ENCODE measurements around the gene ZBTB7B.
A peak's percentile ranks its signal among the peaks of the same experiment; 100 is the strongest.

Gene ZBTB7B

DNA sequence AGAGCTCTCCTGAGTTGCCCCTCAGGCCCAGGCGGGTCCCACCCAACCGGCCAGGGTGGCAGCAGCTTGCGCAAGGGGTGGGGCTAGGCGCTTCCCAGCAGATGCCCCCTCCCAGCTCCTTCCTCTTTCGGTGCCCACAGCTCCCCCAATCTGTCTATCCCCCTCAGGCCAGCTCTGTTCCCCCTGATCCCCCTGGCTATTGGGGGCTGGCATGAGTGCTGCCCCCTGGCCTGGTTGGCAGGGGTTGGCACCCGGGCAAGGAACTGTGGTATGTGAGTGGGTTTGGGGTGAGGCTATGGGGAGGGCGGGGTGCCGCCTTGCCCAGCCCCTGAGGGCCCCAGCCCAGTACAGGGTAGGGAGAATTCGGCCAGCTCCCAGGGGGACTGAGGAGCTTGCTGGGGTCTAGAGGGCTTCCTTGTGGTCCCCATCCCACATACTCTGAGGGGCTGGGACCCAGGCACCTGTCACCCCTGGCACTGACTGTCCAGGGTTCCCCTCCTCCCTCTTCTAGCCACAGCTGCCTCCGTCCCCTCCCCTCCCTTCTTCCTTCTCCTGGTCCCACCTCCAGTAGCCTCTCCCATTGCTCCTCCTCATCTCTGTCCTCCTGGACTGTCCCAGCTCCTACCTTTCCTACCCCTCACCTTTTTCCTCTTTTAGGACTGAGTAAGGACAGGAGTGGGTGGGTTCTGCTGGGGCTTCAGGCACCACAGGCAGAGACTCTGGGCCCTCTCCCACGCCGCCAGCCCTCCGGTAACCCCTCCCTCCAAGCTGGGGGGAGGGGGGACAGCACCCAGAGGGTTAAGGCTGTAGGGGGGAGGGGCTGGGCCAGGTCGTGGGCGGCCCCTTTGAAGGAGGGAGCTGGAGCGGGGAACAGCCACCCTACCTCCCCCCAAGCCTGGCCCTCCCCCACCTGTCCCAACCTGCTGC is 5.7 kb downstream of the ZBTB7B start:
- peaks cover 4% of the 10 kb centered on the region for H3K36me3 ChIP-seq (ENCODE audit: control insufficient read depth, insufficient read depth, low read length, severe bottlenecking)
- H3K4me3 ChIP-seq (ENCODE audit: low read length): no peak overlapping the region
- H3K9ac ChIP-seq (ENCODE audit: low read length): peak overlapping the region; percentile 34
- no peak for DNase-seq (ENCODE audit: low read depth)
- peaks cover 58% of the 10 kb centered on the region for H3K4me1 ChIP-seq (ENCODE audit: control insufficient read depth, insufficient read depth, low read length)
- no peaks in the 10 kb centered on the region for H3K9me3 ChIP-seq (ENCODE audit: control insufficient read depth, low read length)
- no peaks in the 10 kb centered on the region for H3K27me3 ChIP-seq (replicated peaks; ENCODE audit: control insufficient read depth, insufficient read depth, low read length)

DNA sequence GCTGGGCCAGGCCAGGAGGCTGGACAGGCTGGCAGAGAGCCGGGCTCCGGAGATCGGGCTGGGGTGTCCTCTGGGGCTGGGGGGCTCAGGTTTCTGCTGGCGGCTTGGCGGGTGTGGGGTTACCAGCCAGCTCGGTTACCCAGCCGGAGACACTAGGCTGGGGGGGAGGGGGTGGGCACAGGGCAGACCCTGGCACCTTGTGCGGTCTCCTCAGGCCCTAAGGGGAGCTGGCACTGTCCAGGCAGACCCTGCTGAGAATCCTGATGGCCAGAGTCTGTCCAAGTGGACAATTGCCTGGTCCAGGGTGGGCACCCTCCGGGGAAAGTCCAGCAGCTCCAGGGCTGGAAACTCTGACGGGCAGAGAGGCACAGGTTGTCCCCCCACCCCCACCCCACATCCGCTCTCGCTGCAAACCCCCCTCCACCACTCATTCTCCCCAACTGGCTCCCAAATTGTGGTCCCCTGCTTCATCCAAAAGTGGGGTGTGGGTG is 6.7 kb downstream of the ZBTB7B start:
- Histone ChIP-seq H3K9ac (ENCODE audit: low read length) (no peak overlapping the region), H3K36me3 (ENCODE audit: control insufficient read depth, insufficient read depth, low read length, severe bottlenecking) (peaks cover 9% of the 10 kb centered on the region), H3K4me3 (ENCODE audit: low read length) (no peak overlapping the region), H3K4me1 (ENCODE audit: control insufficient read depth, insufficient read depth, low read length) (peaks cover 57% of the 10 kb centered on the region), H3K27me3 (replicated peaks; ENCODE audit: control insufficient read depth, insufficient read depth, low read length) (no peaks in the 10 kb centered on the region), H3K9me3 (ENCODE audit: control insufficient read depth, low read length) (no peaks in the 10 kb centered on the region)
- no peak for DNase-seq (ENCODE audit: low read depth)

DNA sequence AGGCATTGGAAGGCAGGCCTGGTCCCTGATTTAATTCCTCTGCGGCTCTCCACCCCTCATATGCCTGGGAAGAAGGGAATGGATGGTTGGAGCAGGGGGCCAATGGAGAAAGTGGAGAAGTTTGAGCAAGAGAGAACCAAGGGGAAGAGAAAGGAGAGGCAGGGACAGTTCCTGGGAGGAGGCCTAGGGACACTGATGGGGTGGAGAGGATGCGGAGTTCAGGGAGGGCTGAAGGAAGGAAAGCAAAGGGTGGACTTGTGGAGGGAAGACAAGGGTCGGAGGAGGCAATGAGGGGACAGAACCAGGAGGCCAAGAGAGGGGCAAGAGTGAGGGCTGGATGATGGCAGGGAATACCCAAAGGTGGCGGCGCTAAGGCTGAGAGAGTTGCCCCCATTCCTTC is 7.1 kb downstream of the ZBTB7B start:
- peaks cover 52% of the 10 kb centered on the region for H3K4me1 ChIP-seq (ENCODE audit: control insufficient read depth, insufficient read depth, low read length)
- no peak for DNase-seq (ENCODE audit: low read depth)
- no peak overlapping the region for H3K9ac ChIP-seq (ENCODE audit: low read length)
- H3K36me3 ChIP-seq (ENCODE audit: control insufficient read depth, insufficient read depth, low read length, severe bottlenecking): peaks cover 14% of the 10 kb centered on the region
- no peak overlapping the region for H3K4me3 ChIP-seq (ENCODE audit: low read length)
- no peaks in the 10 kb centered on the region for H3K27me3 ChIP-seq (replicated peaks; ENCODE audit: control insufficient read depth, insufficient read depth, low read length)
- no peaks in the 10 kb centered on the region for H3K9me3 ChIP-seq (ENCODE audit: control insufficient read depth, low read length)

DNA sequence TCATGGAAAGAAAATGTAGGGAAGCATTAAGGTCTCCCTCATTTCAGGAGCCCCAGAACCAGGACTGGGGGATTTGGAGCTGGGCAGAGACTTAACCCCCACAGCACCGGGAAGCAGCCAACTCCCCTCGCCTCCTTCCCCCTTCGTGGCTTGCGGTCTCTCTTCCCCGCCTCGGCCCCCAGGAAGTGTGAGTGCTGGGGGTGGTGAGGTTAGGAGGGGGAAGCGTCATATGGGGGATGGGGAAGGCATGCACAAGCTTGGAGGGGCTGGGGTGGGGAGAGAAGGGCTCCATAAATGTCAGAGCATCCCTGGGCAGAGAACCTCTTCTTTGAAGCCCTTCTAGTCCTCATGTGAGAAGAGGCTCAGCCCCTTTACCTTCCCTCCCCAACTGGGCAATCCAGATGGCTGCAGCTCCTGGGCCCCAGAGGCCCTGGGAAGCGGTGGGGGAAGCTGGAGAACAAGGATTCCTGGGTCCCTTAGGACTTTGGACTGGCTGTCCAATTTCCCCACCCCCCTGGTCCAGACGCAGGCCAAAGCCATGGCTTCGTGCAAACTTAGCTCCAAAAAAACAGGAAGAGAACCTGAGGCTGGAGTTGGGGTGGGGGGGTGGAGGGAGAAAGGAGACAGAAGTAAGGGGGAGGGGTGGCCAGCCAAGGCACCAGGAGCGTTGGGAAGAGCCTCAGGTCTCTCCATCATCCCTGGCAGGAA is 7.8 kb downstream of the ZBTB7B start:
- Histone ChIP-seq H3K4me3 (ENCODE audit: low read length) (no peak overlapping the region), H3K27me3 (replicated peaks; ENCODE audit: control insufficient read depth, insufficient read depth, low read length) (no peaks in the 10 kb centered on the region), H3K36me3 (ENCODE audit: control insufficient read depth, insufficient read depth, low read length, severe bottlenecking) (peaks cover 20% of the 10 kb centered on the region), H3K4me1 (ENCODE audit: control insufficient read depth, insufficient read depth, low read length) (peaks cover 47% of the 10 kb centered on the region), H3K9ac (ENCODE audit: low read length) (no peak overlapping the region), H3K9me3 (ENCODE audit: control insufficient read depth, low read length) (no peaks in the 10 kb centered on the region)
- DNase-seq (ENCODE audit: low read depth): no peak

DNA sequence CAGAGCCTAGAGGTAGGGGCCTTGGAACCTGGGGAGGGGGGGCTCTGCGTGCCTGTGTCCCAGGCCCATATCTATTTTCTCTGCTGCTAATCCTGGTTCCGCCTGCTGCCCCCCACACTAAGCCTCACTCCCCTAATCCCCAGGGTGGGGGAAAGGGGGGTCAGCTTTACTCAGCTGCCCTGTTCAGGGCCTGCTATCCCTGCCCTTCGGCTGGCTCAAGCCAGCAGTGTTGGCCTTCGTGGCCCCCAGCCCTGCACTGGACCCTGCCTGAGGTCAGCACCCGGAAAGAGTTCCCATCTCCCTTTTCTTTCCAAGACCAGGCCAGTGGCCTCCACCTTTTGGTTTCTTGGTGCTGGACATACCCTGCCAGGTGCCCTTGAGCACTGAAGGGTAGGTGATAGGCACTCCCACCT is 8.4 kb downstream of the ZBTB7B start:
- no peaks in the 10 kb centered on the region for H3K27me3 ChIP-seq (replicated peaks; ENCODE audit: control insufficient read depth, insufficient read depth, low read length)
- no peak overlapping the region for H3K4me3 ChIP-seq (ENCODE audit: low read length)
- peaks cover 40% of the 10 kb centered on the region for H3K4me1 ChIP-seq (ENCODE audit: control insufficient read depth, insufficient read depth, low read length)
- no peaks in the 10 kb centered on the region for H3K9me3 ChIP-seq (ENCODE audit: control insufficient read depth, low read length)
- H3K9ac ChIP-seq (ENCODE audit: low read length): no peak overlapping the region
- H3K36me3 ChIP-seq (ENCODE audit: control insufficient read depth, insufficient read depth, low read length, severe bottlenecking): peaks cover 26% of the 10 kb centered on the region
- no peak for DNase-seq (ENCODE audit: low read depth)

- no peaks in the 10 kb centered on the region for H3K9me3 ChIP-seq (ENCODE audit: control insufficient read depth, low read length)
- peaks cover 30% of the 10 kb centered on the region for H3K36me3 ChIP-seq (ENCODE audit: control insufficient read depth, insufficient read depth, low read length, severe bottlenecking)
- H3K27me3 ChIP-seq (replicated peaks; ENCODE audit: control insufficient read depth, insufficient read depth, low read length): no peaks in the 10 kb centered on the region
- no peak overlapping the region for H3K4me3 ChIP-seq (ENCODE audit: low read length)
- H3K9ac ChIP-seq (ENCODE audit: low read length): no peak overlapping the region
- peaks cover 35% of the 10 kb centered on the region for H3K4me1 ChIP-seq (ENCODE audit: control insufficient read depth, insufficient read depth, low read length)
- DNase-seq (ENCODE audit: low read depth): no peak
Measured at GRCh38 chr1:155011437-155012025, 8.9 kb downstream of the ZBTB7B start.

DNA sequence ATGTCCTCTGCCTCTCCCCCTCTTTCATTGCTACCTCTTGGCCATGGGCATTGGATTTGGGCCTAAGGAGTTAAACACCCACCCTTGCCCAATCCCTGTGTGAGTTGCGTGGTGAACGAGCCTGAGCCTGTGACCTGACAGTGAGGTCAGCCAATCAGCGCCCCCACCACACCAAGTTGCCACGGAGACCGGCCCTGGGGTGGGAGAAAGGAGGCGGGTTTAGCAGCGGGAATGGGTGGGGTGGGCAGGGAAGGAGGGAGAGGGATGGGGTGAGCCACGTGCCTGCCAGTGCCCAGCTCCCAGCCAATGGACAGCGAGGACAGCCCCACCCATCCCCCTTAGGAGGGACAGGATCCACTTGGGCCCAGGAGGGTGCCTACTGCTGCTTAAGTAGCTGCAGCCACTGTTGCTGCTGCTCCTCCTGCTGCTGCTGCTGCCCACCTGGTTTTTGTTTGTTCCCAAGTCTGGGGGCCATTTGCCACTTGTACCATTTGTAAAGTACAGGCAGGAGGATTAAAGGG is 9.5 kb downstream of the ZBTB7B start:
- Histone ChIP-seq H3K4me1 (ENCODE audit: control insufficient read depth, insufficient read depth, low read length) (peaks cover 36% of the 10 kb centered on the region), H3K36me3 (ENCODE audit: control insufficient read depth, insufficient read depth, low read length, severe bottlenecking) (peaks cover 33% of the 10 kb centered on the region), H3K4me3 (ENCODE audit: low read length) (peak overlapping the region; percentile 18), H3K27me3 (replicated peaks; ENCODE audit: control insufficient read depth, insufficient read depth, low read length) (no peaks in the 10 kb centered on the region), H3K9me3 (ENCODE audit: control insufficient read depth, low read length) (no peaks in the 10 kb centered on the region), H3K9ac (ENCODE audit: low read length) (peak overlapping the region; percentile 70)
- DNase-seq (ENCODE audit: low read depth): peak; percentile 48

- Histone ChIP-seq H3K36me3 (ENCODE audit: control insufficient read depth, insufficient read depth, low read length, severe bottlenecking) (peaks cover 33% of the 10 kb centered on the region), H3K27me3 (replicated peaks; ENCODE audit: control insufficient read depth, insufficient read depth, low read length) (no peaks in the 10 kb centered on the region), H3K4me3 (ENCODE audit: low read length) (no peak overlapping the region), H3K9ac (ENCODE audit: low read length) (peak overlapping the region; percentile 70), H3K9me3 (ENCODE audit: control insufficient read depth, low read length) (no peaks in the 10 kb centered on the region), H3K4me1 (ENCODE audit: control insufficient read depth, insufficient read depth, low read length) (peaks cover 33% of the 10 kb centered on the region)
- no peak for DNase-seq (ENCODE audit: low read depth)
Measured at GRCh38 chr1:155012776-155013602, 10.4 kb downstream of the ZBTB7B start.

- Histone ChIP-seq H3K4me3 (ENCODE audit: low read length) (no peak overlapping the region), H3K9me3 (ENCODE audit: control insufficient read depth, low read length) (no peaks in the 10 kb centered on the region), H3K4me1 (ENCODE audit: control insufficient read depth, insufficient read depth, low read length) (peaks cover 33% of the 10 kb centered on the region), H3K27me3 (replicated peaks; ENCODE audit: control insufficient read depth, insufficient read depth, low read length) (no peaks in the 10 kb centered on the region), H3K36me3 (ENCODE audit: control insufficient read depth, insufficient read depth, low read length, severe bottlenecking) (peaks cover 33% of the 10 kb centered on the region), H3K9ac (ENCODE audit: low read length) (no peak overlapping the region)
- DNase-seq (ENCODE audit: low read depth): no peak
Measured at GRCh38 chr1:155013632-155014031, 11.0 kb downstream of the ZBTB7B start.

GRCh38 chr1:155014709-155015508 is 12.3 kb downstream of the ZBTB7B start:
- Histone ChIP-seq H3K36me3 (ENCODE audit: control insufficient read depth, insufficient read depth, low read length, severe bottlenecking) (peaks cover 33% of the 10 kb centered on the region), H3K4me3 (ENCODE audit: low read length) (no peak overlapping the region), H3K4me1 (ENCODE audit: control insufficient read depth, insufficient read depth, low read length) (peaks cover 45% of the 10 kb centered on the region), H3K9ac (ENCODE audit: low read length) (no peak overlapping the region), H3K27me3 (replicated peaks; ENCODE audit: control insufficient read depth, insufficient read depth, low read length) (no peaks in the 10 kb centered on the region), H3K9me3 (ENCODE audit: control insufficient read depth, low read length) (no peaks in the 10 kb centered on the region)
- no peak for DNase-seq (ENCODE audit: low read depth)
